DMS153 treated with DMSO at 0.1 percent for 48 hours (cell line): Measurements from ENCODE around the gene AGFG1.
"Not testable (repeated sequence)": the region's sequence is repeated elsewhere in the genome, so short reads cannot be mapped to it uniquely, and the experiment has no call there.

Experiments
- DNase-seq: peaks from one replicate; lab custom pipeline; 2025; ENCODE audit not compliant: unreplicated experiment; lab: John Stamatoyannopoulos, UW

The AGFG1 gene

DNA sequence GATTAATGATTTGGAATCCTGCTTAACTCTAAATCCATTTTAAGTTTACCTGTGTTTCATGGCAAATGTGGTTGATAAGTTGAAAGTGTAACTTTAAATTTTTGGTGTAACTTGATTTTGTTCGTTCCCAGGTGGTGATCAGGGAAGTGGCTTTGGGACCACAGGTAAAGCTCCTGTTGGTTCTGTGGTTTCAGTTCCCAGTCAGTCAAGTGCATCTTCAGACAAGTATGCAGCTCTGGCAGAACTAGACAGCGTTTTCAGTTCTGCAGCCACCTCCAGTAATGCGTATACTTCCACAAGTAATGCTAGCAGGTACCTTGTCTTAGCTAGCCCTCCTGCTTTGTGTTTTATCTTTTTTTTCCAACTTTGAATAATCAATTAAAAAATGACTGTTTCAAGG lies 62.8 kb downstream of the AGFG1 start:
- DNase-seq: no peak

DNA sequence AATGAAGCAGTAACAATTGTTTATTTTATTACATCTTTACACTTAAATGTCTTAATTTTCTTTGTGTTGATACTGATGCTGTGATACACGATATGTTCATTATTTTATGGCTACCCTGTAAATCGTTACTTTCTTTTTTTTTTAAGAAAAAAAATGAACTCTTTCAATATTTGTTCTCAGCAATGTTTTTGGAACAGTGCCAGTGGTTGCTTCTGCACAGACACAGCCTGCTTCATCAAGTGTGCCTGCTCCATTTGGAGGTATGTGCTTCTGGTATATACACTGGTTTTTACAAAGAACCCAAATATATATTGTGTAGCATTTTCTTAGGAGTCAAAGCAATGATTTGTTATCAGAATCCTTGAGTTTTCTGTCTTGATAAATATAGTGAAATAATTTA lies 64.5 kb downstream of the AGFG1 start:
- no peak for DNase-seq

DNA sequence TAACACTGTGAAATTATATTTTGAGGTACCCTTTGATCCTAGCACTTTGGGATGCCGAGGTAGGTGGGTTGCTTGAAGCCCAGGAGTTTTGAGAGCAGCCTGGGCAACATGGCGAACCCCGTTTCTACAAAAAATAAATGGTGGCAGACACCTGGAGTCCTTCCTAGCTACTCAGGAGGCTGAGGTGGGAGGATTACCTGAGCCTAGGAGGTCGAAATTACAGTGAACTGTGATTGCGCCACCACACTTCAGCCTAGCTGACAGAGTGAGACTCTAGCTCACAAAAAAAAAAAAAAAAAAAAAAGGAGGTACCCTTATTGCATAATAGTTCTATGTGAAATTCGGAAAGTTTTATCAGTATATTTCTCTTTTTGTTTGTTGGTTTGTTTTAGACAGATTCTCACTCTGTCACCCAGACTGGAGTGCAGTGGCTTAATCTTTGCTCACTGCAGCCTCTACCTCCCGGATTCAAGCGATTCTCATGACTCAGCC lies 67.6 kb downstream of the AGFG1 start:
- no peak for DNase-seq

DNA sequence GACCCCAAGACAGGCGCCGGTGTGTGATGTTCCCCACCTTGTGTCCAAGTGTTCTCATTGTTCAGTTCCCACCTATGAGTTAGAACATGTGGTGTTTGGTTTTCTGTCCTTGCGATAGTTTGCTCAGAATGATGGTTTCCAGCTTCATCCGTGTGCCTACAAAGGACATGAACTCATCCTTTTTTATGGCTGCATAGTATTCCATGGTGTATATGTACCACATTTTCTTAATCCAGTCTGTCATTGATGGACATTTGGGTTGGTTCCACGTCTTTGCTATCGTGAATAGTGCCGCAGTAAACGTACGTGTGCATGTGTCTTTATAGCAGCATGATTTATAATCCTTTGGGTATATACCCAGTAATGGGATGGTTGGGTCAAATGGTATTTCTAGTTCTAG lies 68.4 kb downstream of the AGFG1 start:
- DNase-seq: not testable (repeated sequence)

DNA sequence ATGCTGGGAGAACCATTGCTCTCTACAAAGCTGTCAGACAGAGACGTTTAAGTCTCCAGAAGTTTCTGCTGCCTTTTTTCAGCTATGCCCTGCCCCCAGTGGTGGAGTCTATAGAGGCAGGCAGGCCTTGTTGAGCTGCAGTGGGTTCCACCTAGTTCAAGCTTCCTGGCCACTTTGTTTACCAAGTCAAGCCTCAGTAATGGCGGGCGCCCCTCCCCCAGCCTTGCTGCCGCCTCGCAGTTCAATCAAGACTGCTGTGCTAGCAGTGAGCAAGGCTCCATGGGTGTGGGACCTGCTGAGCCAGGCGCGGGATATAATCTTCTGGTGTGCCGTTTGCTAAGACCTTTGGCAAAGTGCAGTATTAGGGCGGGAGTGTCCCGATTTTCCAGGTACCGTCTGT lies 74.0 kb downstream of the AGFG1 start:
- no peak for DNase-seq

DNA sequence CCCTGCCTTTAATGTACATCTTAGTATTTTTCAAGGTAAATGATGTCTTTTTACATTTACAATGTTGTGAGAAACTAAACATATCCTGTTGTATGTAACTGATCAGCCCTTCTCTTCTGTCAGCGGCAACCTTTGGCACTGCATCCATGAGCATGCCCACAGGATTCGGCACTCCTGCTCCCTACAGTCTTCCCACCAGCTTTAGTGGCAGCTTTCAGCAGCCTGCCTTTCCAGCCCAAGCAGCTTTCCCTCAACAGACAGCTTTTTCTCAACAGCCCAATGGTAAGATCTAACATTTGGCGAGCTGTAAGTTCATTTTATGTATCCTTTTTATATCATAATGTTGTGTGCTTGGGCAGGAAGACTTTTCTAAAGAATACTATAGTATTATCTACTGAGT lies 79.9 kb downstream of the AGFG1 start:
- DNase-seq: no peak

DNA sequence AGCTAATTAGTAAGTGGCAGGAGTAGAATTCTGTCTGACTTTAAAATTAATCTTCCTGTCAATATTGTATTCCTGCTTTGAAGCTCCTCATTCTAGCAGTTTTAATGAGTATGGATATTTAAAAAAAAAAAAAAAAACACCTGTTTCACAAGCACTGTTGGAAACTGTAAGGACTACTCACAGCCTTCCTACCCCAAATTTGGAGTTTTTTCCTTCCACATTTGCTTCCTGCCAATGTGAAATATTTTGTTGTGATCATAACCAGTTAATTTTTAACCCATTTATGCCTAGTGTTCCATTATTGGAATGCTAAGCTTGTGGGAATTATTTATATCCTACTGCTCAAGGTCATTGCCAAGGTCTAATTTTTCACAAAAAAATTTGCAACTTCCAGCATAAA lies 90.6 kb downstream of the AGFG1 start:
- no peak for DNase-seq

DNA sequence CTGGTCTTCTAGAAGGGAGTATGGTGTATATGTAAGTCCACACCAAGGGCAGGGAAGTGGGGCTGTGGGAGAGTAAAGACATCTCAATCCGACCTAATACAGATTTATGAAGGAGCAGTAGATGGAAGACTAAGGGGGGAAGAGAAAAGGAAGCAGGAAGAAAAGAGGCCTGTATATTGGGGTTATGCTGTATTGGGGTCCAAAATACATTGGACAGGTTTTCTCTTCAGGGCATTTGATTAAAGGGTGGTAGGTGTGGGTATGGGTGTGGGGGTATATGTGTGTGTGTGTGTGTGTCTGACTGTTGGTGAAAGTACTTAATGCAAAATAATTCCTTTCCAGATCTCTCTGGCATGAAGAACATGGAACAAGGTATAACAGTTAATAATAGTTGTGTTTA lies 93.1 kb downstream of the AGFG1 start:
- no peak for DNase-seq

DNA sequence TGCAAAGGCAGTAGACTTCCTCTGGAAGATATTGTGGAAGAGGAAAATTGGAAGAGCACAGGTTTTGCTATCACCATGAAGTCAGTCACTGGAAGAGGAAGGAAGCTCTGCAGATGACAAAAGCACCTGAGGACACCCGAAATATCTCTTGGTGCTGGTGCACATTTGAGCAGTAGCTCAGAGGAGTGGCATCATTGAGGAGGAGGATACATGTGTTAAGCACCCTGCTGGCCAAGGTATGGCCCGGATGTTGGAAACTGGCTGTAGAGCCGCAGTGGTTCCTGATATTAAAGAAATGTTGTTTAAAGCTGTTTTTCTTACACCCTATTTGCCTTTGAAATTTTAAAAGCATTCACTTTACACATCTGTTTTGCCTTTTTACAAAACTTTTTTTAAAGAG lies 94.1 kb downstream of the AGFG1 start:
- DNase-seq: no peak

DNA sequence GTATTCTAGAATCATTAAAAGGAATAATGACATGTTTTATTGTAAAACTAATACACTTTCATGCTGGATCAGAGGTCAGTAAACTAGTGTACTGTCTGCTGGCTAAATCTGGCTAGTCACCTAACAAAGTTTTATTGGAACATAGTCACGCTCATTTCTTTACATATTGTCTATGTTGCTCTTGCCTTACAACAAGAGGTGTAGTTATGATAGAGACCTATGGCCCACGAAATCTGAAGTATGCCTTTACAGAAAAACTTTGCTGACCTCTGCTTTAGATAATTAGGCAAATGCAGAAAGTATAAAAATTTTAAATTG lies 96.9 kb downstream of the AGFG1 start:
- DNase-seq: no peak

DNA sequence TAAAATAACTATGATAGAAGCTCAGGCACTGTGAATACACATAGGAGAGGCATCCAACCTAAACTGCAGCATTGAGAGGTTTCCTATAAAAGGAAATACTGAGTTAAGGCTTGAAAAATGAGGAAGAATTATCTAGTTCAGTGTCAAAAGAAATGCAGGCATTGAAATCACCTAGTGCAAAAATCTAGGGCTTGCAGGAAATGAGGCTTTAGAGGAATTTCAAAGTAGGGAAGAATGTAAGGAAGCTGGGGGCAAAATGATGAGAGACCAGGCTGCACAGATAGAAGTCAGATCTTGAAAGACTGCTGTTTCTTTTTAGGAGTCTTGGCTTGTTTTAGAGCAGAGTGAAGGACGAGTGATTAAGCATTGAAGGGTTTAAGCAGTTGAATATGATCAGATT lies 98.7 kb downstream of the AGFG1 start:
- no peak for DNase-seq

DNA sequence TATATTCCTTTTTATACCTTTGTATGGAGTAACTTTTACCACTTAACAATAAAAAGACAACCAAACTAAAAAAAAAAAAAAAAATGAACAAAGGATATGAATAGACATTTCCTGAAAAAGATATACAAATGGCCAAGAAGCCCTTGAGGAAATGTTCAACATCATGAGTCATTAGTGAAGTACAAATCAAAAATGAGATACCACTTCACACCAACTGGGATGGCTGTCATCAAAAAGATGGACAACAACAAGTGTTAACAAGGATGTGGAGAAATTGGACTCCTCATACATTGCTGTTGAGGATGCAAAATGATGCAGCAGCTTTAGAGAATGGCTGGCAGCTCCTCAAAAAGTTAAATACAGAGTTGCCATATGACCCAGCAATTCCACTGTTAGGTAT lies 104.2 kb downstream of the AGFG1 start:
- no peak for DNase-seq

DNA sequence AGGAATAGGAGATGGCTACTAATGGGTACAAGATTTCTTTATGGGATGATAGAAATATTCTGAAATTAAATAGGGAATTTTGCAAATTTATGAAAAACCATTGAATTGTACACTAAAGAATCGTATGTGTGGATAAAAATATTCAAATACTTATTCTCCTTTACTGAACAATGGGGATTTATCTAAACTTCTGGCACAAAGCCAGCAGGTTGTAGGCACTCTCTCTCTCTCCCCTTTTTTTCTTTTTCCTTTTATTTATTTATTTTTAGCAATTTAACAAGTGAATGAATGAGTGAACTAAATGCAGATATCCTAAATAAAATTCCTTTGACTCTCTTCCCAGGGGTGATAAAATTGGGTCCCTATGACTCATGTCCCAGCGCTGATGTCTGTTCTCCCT lies 104.9 kb downstream of the AGFG1 start:
- DNase-seq: no peak

DNA sequence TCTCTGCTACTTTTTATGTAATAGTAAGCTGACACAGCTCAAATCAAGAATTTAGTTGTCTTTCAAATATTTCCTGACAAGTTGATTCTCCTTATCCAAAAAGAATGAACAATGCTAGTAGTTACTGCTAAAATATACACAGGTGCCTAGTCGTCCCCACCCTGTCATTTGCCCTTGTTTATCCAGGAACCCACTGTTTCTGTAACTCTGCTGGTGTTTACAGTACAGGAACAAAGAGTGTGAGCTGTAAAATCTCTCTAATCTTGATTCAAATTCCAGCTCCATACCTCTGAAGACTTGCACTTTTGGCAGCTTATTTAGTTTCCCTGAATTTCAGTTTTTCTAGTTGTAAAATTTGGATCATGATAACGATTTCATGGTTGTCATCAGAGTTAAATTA lies 105.6 kb downstream of the AGFG1 start:
- no peak for DNase-seq

DNA sequence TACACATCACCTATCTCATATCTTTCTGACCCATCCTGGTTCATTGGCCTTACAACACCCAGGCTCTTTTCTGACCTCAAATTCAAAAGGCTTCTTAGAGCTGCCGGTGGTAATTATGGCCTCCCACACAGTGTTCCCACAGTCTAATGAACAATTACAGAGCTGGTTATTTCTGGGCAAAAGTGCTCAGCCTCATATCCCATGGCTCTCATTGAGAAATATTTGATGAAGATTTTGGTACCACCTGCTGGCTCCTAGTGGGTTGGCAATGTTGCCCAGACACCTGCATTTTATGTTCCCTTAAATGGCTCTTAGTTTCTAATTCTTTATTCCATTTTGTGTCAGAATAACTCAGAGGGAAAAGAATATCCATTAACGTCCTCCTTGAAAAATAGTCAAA lies 106.7 kb downstream of the AGFG1 start:
- DNase-seq: no peak

DNA sequence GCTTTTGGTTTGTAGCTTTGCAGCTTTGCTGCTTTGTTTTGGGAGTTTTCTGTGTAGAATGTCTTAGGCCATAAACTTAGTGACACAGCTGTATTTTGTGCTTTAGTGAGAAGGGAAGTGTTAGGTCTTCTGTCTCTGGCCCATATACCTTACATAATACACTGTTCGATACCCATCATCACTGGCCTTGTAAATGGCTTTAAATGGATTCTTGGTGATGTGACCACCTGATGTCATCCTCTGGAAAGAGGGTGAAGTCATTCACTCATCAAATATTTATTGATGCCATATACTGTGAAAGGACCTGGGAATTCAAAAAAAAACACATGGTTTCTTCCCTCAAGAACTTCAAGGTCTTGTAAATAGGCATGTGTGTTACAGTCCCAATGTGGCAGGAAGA lies 107.8 kb downstream of the AGFG1 start:
- DNase-seq: no peak

DNA sequence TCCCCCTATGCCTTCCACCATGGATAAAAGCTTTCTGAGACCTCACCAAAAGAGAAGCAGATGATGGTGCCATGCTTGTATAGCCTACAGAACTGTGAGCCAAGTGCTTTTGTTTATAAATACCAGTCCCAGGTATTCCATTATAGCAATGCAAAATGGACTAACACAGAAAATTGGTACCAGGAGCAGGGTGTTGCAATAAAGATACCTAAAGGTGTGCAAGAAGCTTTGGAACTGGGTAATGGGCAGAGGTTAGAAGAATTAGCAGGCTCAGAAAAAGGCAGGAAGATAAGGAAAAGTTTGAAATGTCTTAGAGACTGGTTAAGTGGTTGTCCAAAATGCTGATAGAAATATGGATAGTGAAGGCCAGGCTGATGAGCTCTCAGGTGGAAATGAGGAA lies 110.4 kb downstream of the AGFG1 start:
- DNase-seq: no peak

DNA sequence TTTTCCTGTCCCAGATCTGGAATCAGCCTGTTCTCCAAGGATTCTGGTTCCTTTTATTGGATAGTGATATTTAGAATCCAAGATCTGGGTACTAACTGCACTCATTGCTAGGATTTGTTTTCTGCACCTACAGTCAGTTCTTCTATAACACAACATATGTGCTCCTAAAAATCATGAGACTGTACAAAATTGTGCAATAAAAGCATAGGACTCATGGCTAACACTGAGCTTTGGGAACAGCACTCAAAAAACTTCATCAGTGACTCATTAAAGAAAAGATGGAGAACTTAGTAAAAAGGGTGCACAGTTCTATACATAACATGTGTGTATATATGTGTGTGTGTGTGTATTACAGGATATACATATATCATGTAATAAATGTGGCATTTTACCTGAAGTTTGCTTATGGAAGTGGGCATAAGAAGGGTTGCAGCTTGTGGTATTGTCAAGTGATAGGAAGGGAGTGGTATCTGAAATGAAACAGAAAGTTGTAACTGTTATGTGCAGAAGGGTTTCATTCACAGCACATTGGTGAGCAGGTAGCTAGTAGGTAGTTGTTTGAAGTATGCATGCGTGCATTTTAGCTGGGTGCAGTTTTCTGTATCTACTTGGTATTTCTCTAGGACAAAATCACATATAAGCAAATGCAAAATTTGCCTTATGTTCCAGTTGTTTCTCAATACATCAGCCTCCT lies 120.9 kb downstream of the AGFG1 start:
- no peak for DNase-seq

DNA sequence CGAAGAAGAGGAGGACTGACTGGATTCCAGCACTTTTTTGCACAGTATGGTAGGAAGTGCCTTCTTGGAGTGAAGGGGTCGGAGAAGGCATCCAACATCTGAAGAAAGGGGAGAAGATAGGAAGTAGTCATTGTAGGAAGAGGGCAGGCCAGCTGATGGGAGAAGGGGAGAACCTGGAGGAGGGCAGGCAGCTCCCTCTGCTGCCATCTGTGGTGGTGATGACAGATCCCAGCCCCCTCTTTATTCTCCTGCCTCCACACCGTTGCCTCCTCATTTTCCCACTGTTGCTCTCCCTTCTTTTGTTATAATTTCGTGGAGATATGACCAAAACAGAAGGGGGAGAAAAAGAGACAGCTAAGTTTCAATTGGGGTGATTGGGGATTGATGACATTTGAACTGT lies 123.8 kb downstream of the AGFG1 start:
- no peak for DNase-seq

DNA sequence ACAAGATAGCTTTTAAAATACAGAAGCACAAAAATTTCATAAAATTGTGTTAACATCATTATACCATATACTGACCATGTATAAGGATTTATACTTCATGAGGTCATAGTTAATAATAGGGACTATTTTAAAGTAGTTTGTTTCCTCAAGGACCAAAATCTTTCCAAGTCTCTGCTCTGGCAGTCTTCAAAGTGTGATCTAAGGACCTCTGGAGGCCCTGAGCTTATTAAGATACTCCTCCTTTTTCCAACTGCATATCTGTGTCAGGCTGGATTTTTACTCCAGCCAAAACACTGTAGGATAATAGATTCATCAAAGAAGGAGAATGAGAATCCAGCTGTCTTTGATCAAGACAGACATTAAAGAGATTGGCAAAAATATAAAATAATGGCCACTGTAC lies 125.1 kb downstream of the AGFG1 start:
- no peak for DNase-seq

DNA sequence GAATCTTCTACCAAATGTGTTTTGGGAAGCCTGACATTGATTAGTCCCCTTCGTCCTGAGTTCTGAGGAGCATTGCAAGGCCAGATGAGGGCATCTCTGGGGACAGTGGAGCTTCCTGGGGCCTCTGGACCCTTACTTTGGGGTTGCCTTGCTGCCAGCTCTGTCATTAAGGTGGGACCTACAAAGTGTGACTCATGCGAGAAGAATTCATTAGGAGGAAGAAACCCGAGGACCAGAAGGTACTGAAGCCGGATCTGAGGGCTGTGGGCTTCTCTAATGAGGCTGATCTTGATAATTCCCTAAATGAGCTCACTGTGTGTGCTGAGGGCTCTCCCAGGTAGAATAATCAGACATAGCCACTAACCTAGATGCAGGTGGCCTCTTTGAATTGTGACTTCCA lies 126.0 kb downstream of the AGFG1 start:
- DNase-seq: no peak

DNA sequence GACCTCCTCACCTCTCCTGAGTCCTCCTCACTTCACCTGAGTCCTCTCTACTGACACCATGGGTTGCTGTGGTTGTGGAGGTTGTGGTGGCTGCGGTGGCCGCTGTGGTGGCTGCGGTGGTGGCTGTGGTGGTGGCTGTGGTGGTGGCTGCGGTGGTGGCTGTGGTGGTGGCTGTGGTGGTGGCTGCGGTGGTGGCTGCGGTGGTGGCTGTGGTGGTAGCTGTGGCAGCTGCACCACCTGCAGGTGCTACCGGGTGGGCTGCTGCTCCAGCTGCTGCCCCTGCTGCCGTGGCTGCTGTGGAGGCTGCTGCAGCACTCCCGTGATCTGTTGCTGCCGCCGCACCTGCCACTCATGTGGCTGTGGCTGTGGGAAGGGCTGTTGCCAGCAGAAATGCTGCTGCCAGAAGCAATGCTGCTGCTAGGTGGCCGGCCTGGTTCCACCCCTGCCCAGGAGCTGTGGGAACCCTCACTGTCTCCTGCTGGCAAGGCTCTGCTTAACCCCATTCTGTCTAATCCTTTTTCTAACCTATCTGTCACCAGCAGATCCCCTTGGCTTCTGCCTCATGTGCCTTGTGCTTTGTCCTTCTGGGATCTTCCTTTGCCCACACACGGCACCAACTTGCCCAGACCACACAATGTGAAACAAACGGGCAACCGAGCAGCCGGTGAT lies 127.0 kb downstream of the AGFG1 start, which contains the start of gene SCYGR2:
Gene SCYGR2 (plus strand): TSS at position 59 of the 669 bp plus-strand sequence. CDS start 0 bp downstream, at position 59.
- DNase-seq: not testable (repeated sequence)

DNA sequence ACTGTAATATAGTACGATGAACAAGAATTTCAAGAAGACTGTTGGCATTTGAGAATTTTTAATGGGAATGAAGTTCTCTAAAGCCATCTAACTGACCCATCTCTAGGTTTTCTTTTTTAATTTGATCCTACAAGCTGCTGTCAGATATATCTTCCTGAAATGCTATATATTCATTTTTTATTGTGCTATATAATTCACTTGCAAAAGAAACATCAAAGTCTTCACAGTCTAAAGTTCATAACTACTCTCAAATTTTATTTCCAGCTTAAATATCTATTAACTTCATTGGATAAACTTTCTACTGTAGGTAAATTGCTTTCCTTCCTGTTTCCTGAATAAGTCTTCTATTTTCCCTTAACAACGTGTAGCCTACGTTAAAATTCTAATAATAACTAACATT lies 130.4 kb downstream of the AGFG1 start:
- DNase-seq: no peak
